LNCaP clone FGC (cell line): ENCODE data around the gene PALMD.

ENCODE experiments used
- DNase-seq: peaks from one replicate; pipeline ENCODE4 v3.0.0-alpha.2; 2011; ENCODE audit warnings: low read depth
- H3K4me3 ChIP-seq: 2 replicates; pipeline ENCODE4 v1.5.1; 2011; ENCODE audit warnings: mild to moderate bottlenecking, low read depth, low read length, control low read depth
- CTCF ChIP-seq: IDR thresholded peaks from 2 replicates; pipeline ENCODE4 v1.5.1; 2012; ENCODE audit warnings: mild to moderate bottlenecking; ENCODE audit not compliant: control insufficient read depth, insufficient read depth; ENCODE audit errors: extremely low read depth

PALMD gene

GRCh38 chr1:99723251-99723650 lies 77.3 kb downstream of the PALMD start:
- DNase-seq, result no peak
- no peak for TF ChIP-seq CTCF
- H3K4me3 ChIP-seq, result no peak overlapping the region

- DNase-seq, result no peak
- TF ChIP-seq CTCF, result no peak
- H3K4me3 ChIP-seq, result no peak overlapping the region
These were observed 80.1 kb downstream of the PALMD start for GRCh38 chr1:99725996-99726395.

GRCh38 chr1:99726407-99726806 lies 80.5 kb downstream of the PALMD start:
- DNase-seq, result no peak
- no peak overlapping the region for H3K4me3 ChIP-seq
- TF ChIP-seq CTCF, result no peak

- no peak overlapping the region for H3K4me3 ChIP-seq
- no peak for TF ChIP-seq CTCF
- no peak for DNase-seq
These were observed 80.9 kb downstream of the PALMD start for GRCh38 chr1:99726818-99727217.

- DNase-seq, result no peak
- H3K4me3 ChIP-seq, result no peak overlapping the region
- no peak for TF ChIP-seq CTCF
These were observed 81.8 kb downstream of the PALMD start for GRCh38 chr1:99727575-99728185.

GRCh38 chr1:99728494-99729235 lies 82.8 kb downstream of the PALMD start:
- TF ChIP-seq CTCF, result peak; percentile 27; the same call in 1 of the 2 replicates
- DNase-seq, result no peak
- no peak overlapping the region for H3K4me3 ChIP-seq
